ENCODE results near the gene SURF2. TPM values are rescaled to one million over a fixed set of nuclear protein-coding genes. Genes with fewer than 3 reads are reported as not detected.

SURF2 gene
- total RNA-seq, 3 donors from 2014 or later: 8.7 to 15.0 (median 11.4) TPM

Other genes with a start within 250 kb of the SURF2 start
- 10 to 100 TPM; 38.3 to 59.4 (median 44.2) TPM for gene RALGDS, start 235.3 kb upstream of the SURF2 start, total RNA-seq
- gene GBGT1, start 192.6 kb upstream of the SURF2 start, total RNA-seq: 10 to 100 TPM in 1 of 3 donors, 1 to 10 TPM in 2; 4.3 to 14.0 (median 8.6) TPM
- not detected for gene OBP2B, start 147.3 kb upstream of the SURF2 start, total RNA-seq
- gene ABO, start 81.3 kb upstream of the SURF2 start, total RNA-seq: 100 to 1,000 TPM in 2 of 3 donors, 10 to 100 TPM in 1; 25.6 to 114 (median 102) TPM
- 10 to 100 TPM; 23.7 to 24.7 (median 24.0) TPM for gene SURF6, start 20.4 kb upstream of the SURF2 start, total RNA-seq
- gene MED22, start 8.4 kb upstream of the SURF2 start, total RNA-seq: 10 to 100 TPM; 19.8 to 33.6 (median 21.3) TPM
- gene RPL7A, start 8.3 kb upstream of the SURF2 start, total RNA-seq: 1,000 to 10,000 TPM; 1,420 to 1,482 (median 1,457) TPM
- 10 to 100 TPM; 45.4 to 63.0 (median 52.2) TPM for gene SURF1, start 63 bp upstream of the SURF2 start, total RNA-seq
- gene SURF4, start 19.5 kb downstream of the SURF2 start, total RNA-seq: 100 to 1,000 TPM; 117 to 165 (median 149) TPM
- 1 to 10 TPM in 2 of 3 donors, under 1 TPM in 1; 0.41 to 1.4 (median 1.3) TPM for gene STKLD1, start 19.8 kb downstream of the SURF2 start, total RNA-seq
- 10 to 100 TPM; 18.7 to 26.0 (median 20.1) TPM for gene REXO4, start 61.5 kb downstream of the SURF2 start, total RNA-seq
- 1 to 10 TPM; 3.3 to 5.0 (median 3.6) TPM for gene ADAMTS13, start 65.8 kb downstream of the SURF2 start, total RNA-seq
- gene CACFD1, start 103.4 kb downstream of the SURF2 start, total RNA-seq: 10 to 100 TPM; 42.7 to 84.2 (median 54.1) TPM
- 1 to 10 TPM; 2.6 to 5.3 (median 2.8) TPM for gene SLC2A6, start 122.5 kb downstream of the SURF2 start, total RNA-seq
- not detected for gene MYMK, start 168.4 kb downstream of the SURF2 start, total RNA-seq
- 1 to 10 TPM; 1.3 to 2.7 (median 1.5) TPM for gene ADAMTSL2, start 178.2 kb downstream of the SURF2 start, total RNA-seq